Measurements from ENCODE around the gene SLC37A1. TPM values are rescaled to one million over a fixed set of nuclear protein-coding genes. Genes with fewer than 3 reads are reported as not detected.

Gene SLC37A1
- total RNA-seq, 1 experiment from 2014 or later: 37.7 TPM

DNA sequence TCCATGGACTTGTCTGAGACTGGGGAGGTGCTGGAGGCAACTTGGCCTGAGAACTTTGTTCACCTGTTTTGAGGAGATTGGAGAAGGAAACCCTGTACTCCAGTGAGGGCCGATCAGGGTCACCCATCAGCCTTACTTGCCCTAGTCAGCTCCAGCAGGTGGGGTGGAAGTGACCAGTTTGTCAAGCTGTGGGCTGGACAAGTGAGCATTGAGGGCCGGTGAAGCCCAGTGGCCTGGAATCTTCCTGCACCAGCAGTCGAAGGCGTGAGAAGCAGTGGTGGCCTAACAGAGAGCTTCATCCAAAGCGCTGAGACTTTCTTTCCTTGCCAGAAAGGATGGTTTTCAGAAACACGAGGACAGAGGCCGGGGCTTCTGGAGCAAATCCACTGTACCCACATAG is 9.6 kb downstream of the SLC37A1 start:
- DNase-seq: no peak
- Mint-ChIP-seq H3K4me3 (no peak overlapping the region), H3K27me3 (ENCODE audit: low read depth) (no peaks in the 10 kb centered on the region), H3K36me3 (ENCODE audit: insufficient read depth in 1 of 3, low read depth in 3 of 3) (peaks cover 13 to 72% (median 47%) of the 10 kb centered on the region in 3 experiments; a peak in 6 of 7 replicates), H3K9me3 (no peaks in the 10 kb centered on the region), H3K27ac (no peak overlapping the region), H3K4me1 (peaks cover 54 to 55% of the 10 kb centered on the region in 2 experiments)
- H3K9ac ChIP-seq (ENCODE audit: extremely low read depth, insufficient read length, low read length): no peak overlapping the region
- H3K4ac ChIP-seq (ENCODE audit: low read depth, low read length): no peak overlapping the region
- H4K20me1 ChIP-seq (ENCODE audit: control insufficient read depth, insufficient read depth, insufficient read length): no peaks in the 10 kb centered on the region
- TF ChIP-seq, protein P1, sequence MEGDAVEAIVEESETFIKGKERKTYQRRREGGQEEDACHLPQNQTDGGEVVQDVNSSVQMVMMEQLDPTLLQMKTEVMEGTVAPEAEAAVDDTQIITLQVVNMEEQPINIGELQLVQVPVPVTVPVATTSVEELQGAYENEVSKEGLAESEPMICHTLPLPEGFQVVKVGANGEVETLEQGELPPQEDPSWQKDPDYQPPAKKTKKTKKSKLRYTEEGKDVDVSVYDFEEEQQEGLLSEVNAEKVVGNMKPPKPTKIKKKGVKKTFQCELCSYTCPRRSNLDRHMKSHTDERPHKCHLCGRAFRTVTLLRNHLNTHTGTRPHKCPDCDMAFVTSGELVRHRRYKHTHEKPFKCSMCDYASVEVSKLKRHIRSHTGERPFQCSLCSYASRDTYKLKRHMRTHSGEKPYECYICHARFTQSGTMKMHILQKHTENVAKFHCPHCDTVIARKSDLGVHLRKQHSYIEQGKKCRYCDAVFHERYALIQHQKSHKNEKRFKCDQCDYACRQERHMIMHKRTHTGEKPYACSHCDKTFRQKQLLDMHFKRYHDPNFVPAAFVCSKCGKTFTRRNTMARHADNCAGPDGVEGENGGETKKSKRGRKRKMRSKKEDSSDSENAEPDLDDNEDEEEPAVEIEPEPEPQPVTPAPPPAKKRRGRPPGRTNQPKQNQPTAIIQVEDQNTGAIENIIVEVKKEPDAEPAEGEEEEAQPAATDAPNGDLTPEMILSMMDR (conservative IDR thresholded peaks at IDR 0.05): no peak
- no peak overlapping the region for H2BK15ac ChIP-seq (ENCODE audit: low read depth, low read length)
- no peak overlapping the region for H2BK5ac ChIP-seq (ENCODE audit: insufficient read length, low read length)
- no peak overlapping the region for H3K56ac ChIP-seq (ENCODE audit: insufficient read length, low read depth, low read length)
- no peaks in the 10 kb centered on the region for H3K27me3 ChIP-seq (ENCODE audit: insufficient read depth, low read length)
- peaks cover 4% of the 10 kb centered on the region; the same call in 1 of the 2 replicates for H3K4me1 ChIP-seq (ENCODE audit: insufficient read depth, low read length)
- no peaks in the 10 kb centered on the region for H3K79me2 ChIP-seq (ENCODE audit: insufficient read depth, low read length)
- no peaks in the 10 kb centered on the region for H3K9me3 ChIP-seq (ENCODE audit: control insufficient read depth, low read depth, low read length)
- no peak overlapping the region for H4K5ac ChIP-seq (ENCODE audit: insufficient read length, low read depth, low read length)
- no peak overlapping the region for H3K4me2 ChIP-seq (ENCODE audit: insufficient read depth, insufficient read length, low read length)
- H3K18ac ChIP-seq (ENCODE audit: insufficient read length, low read depth, low read length): no peak overlapping the region
- H3K79me1 ChIP-seq (ENCODE audit: insufficient read depth, low read depth, low read length, poor library complexity, severe bottlenecking): no peaks in the 10 kb centered on the region
- no CpG with 5 or more reads among the region's 7 CpGs for WGBS (ENCODE audit: extremely low coverage, insufficient read length, low lambda C conversion rate)
- no peak overlapping the region for H4K8ac ChIP-seq (replicated peaks; ENCODE audit: insufficient read length, low read depth, low read length)
- H2AFZ ChIP-seq (ENCODE audit: low read length): no peak overlapping the region
- H2AK5ac ChIP-seq (ENCODE audit: insufficient read length, low read length): no peak overlapping the region
- no peak overlapping the region for H2BK120ac ChIP-seq (ENCODE audit: low read depth, low read length, poor library complexity, severe bottlenecking)
- H3K23me2 ChIP-seq (ENCODE audit: insufficient read length, low read depth, low read length, poor library complexity, severe bottlenecking): no peaks in the 10 kb centered on the region
- H3K27ac ChIP-seq (ENCODE audit: insufficient read length, low read depth, low read length): no peak overlapping the region
- no peak overlapping the region for H3T11ph ChIP-seq (ENCODE audit: low read length)
- no peak overlapping the region for H3K14ac ChIP-seq (ENCODE audit: insufficient read depth, low read length)
- no peak overlapping the region for H4K91ac ChIP-seq (ENCODE audit: insufficient read length, low read depth, low read length)
- no peak overlapping the region for H2BK20ac ChIP-seq (ENCODE audit: low read depth, low read length, poor library complexity, severe bottlenecking)
- H2BK12ac ChIP-seq (ENCODE audit: insufficient read length, low read depth, low read length): no peak overlapping the region
- H3K23ac ChIP-seq (ENCODE audit: insufficient read length, low read depth, low read length): no peak overlapping the region
